NCI-H2107 treated with DMSO at 0.1 percent for 48 hours (cell line): Measurements from ENCODE around the gene CALML5.

Source experiments
- DNase-seq: peaks from one replicate; lab custom pipeline; 2025; ENCODE audit not compliant: unreplicated experiment; lab: John Stamatoyannopoulos, UW

Gene CALML5, protein sequence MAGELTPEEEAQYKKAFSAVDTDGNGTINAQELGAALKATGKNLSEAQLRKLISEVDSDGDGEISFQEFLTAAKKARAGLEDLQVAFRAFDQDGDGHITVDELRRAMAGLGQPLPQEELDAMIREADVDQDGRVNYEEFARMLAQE

GRCh38 chr10:5499493-5500140 lies at the start of gene CALML5:
Gene CALML5 (minus strand): TSS chr10:5499570. CDS start chr10:5499438, 132 bp downstream.
- no peak for DNase-seq

GRCh38 chr10:5547931-5548660 lies 48.7 kb upstream of the CALML5 start:
- no peak for DNase-seq

DNA sequence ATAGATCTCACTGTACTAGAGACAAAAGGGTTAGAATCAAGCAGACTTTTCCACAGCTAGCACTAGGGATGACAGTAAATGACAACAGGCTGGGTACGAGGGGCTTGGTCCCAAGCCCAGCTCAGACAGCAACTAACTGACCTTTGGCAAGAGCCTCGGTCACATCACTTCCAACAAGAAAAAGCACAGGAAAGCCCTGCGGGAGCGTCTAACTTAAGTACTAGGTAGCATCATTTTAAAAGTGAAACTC lies 48.2 kb upstream of the CALML5 start:
- DNase-seq: no peak

GRCh38 chr10:5546891-5547680 lies 47.7 kb upstream of the CALML5 start:
- DNase-seq: no peak

- no peak for DNase-seq
Measured at GRCh38 chr10:5545778-5546710, 46.7 kb upstream of the CALML5 start.

GRCh38 chr10:5545426-5545777 lies 46.0 kb upstream of the CALML5 start:
- DNase-seq: no peak

DNA sequence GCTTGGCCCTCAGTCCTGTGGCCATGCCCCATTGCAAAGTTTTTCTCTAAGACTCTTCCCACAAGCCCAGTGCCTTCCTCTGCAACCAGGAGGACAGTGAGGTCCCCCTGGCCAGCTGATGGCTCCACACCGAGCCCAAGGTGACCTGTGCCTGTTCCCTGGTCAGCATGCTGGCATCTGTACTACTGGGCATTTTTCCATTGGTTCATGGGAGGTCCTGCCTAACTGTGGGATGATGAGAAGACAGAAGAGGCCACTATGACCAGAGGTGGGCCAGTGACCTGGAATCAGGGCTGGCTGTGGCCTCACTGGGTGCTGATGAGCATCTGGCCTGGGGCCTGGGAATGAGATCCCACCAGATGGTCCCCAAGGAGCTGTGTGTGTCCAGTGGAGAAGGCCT lies 45.6 kb upstream of the CALML5 start:
- no peak for DNase-seq

- no peak for DNase-seq
Measured at GRCh38 chr10:5544216-5544805, 44.9 kb upstream of the CALML5 start.

- no peak for DNase-seq
Measured at GRCh38 chr10:5543623-5544022, 44.3 kb upstream of the CALML5 start.

DNA sequence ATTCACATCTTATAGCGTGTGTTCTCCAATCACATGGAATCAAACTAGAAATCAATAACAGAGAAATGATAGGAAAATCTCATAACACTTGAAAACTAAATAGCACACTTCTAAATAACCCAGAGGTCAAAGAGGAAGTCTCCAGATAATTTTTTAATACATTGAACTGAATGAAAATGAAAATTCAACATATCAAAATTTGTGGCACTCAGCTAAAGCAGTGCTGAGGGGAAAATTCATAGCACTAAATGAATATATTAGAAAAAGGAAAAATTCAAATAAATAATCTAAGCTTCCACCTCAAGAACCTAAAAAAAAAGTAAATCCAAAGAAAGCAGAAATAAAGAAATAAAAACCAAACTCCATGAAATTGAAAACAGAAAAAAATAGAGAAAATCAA lies 42.7 kb upstream of the CALML5 start:
- no peak for DNase-seq

DNA sequence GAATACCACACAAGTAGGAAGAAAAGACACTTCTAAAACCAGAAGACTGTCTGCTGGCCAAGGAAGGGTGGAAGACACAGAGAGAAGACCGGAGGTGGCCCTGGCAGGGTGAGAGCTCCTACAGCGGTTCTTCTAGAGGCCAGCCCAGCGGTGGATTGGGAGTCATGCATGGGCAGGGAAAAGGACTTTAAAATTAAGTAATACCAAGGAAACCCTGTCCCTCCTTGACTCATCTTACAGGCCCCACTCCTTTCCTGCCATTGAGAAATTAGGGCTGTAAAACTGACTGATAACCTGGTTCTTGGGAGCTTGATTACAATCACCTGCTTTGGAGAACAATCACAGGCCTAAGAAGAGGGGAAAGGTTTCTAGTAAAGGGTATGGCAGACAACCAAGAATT lies 41.5 kb upstream of the CALML5 start:
- DNase-seq: no peak

- DNase-seq: no peak
Measured at GRCh38 chr10:5540080-5540479, 40.7 kb upstream of the CALML5 start.

- no peak for DNase-seq
Measured at GRCh38 chr10:5538892-5539651, 39.7 kb upstream of the CALML5 start.

GRCh38 chr10:5538446-5538845 lies 39.1 kb upstream of the CALML5 start:
- DNase-seq: no peak

DNA sequence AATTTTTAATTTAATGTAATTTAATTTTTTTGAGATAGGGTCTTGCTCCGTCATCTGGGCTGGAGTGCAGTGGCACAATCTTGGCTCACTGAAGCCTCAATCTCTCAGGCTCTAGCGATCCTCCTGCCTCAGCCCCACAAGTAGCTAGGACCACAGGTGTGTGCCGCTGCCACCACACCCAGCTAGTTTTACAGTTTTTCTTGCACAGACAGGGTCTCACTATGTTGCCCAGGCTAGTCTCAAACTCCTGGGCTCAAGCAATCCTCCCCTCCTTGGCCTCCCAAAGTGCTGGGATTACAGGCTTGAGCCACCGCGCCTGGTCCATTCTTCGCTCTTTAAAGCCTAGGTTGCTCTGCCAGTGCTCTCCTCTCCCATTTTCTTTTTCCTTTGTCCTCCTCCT lies 38.3 kb upstream of the CALML5 start:
- no peak for DNase-seq

DNA sequence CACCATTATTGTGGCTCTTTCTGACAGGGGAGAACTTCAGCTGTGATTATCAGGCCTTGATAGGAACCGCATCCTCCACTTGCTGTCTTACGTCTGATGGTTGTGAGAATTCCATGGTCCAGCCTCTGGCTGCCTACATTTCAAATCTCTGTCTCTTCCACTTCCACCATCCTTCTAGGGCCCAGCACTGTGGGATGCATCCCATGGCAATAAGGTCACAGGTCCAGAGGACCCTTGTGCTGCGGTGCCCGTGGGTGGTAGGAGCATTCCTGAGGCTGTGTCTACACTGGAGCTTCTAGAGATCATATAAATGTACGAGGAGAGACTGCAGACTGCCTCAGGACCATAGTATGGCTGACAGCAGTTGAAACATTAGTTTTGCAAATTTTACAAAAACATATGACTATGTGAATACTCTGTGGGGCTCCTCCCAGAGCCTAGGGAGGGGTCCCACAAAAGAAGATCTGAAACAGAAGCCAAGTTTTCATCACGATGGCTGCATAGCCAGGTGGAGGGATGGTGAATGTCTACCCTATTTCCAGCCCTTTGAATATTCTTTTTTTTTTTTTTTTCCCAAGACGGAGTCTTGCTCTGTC lies 37.2 kb upstream of the CALML5 start:
- DNase-seq: no peak

- DNase-seq: no peak
Measured at GRCh38 chr10:5534880-5535856, 35.8 kb upstream of the CALML5 start.

GRCh38 chr10:5534051-5534821 lies 34.9 kb upstream of the CALML5 start:
- no peak for DNase-seq
